ENCODE measurements around the gene SLC35E1. TPM values are rescaled to one million over a fixed set of nuclear protein-coding genes. Genes with fewer than 3 reads are reported as not detected.

SLC35E1 gene
- total and polyA plus RNA-seq, 2 of the 13 experiments (the other 11 are each of a cell fraction or from before 2014, with no cell fraction given): 21.2 to 46.5 TPM

DNA sequence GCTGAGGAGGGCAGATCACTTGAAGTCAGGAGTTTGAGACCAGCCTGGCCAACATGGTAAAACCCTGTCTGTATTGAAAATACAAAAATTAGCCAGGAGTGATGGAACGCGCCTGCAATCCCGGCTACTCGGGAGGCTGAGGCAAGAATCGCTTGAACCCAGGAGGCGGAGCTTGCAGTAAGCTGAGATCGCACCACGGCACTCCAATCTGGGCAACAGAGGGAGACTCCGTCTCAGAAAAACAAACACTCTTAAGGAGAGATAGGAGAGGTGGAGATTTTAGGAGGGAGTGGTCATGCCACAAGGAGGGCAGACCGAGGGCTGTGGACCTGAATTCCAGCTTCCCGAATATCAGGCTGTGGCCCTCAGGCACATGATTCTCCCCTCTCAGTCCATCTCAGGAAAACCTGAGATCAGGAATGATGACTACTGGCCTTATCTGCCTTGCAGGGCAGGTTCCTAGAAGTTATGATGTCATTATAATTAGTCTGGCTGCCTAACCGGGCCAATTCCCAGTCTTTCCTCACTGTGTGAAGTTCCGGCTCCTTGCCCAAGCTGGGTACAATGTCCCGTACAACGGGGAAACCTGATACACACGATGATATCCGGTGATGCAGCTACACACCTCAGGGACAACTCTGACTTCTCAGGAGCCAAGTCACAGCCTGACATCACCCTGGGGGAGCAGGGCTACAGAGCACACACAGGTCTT lies 2.5 kb downstream of the SLC35E1 start (continued):
- TF ChIP-seq, protein P1, sequence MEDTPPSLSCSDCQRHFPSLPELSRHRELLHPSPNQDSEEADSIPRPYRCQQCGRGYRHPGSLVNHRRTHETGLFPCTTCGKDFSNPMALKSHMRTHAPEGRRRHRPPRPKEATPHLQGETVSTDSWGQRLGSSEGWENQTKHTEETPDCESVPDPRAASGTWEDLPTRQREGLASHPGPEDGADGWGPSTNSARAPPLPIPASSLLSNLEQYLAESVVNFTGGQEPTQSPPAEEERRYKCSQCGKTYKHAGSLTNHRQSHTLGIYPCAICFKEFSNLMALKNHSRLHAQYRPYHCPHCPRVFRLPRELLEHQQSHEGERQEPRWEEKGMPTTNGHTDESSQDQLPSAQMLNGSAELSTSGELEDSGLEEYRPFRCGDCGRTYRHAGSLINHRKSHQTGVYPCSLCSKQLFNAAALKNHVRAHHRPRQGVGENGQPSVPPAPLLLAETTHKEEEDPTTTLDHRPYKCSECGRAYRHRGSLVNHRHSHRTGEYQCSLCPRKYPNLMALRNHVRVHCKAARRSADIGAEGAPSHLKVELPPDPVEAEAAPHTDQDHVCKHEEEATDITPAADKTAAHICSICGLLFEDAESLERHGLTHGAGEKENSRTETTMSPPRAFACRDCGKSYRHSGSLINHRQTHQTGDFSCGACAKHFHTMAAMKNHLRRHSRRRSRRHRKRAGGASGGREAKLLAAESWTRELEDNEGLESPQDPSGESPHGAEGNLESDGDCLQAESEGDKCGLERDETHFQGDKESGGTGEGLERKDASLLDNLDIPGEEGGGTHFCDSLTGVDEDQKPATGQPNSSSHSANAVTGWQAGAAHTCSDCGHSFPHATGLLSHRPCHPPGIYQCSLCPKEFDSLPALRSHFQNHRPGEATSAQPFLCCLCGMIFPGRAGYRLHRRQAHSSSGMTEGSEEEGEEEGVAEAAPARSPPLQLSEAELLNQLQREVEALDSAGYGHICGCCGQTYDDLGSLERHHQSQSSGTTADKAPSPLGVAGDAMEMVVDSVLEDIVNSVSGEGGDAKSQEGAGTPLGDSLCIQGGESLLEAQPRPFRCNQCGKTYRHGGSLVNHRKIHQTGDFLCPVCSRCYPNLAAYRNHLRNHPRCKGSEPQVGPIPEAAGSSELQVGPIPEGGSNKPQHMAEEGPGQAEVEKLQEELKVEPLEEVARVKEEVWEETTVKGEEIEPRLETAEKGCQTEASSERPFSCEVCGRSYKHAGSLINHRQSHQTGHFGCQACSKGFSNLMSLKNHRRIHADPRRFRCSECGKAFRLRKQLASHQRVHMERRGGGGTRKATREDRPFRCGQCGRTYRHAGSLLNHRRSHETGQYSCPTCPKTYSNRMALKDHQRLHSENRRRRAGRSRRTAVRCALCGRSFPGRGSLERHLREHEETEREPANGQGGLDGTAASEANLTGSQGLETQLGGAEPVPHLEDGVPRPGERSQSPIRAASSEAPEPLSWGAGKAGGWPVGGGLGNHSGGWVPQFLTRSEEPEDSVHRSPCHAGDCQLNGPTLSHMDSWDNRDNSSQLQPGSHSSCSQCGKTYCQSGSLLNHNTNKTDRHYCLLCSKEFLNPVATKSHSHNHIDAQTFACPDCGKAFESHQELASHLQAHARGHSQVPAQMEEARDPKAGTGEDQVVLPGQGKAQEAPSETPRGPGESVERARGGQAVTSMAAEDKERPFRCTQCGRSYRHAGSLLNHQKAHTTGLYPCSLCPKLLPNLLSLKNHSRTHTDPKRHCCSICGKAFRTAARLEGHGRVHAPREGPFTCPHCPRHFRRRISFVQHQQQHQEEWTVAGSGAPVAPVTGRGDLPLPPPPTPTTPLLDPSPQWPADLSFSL (CRISPR knock-in tag; IDR thresholded peaks at IDR 0.05): no peak

DNA sequence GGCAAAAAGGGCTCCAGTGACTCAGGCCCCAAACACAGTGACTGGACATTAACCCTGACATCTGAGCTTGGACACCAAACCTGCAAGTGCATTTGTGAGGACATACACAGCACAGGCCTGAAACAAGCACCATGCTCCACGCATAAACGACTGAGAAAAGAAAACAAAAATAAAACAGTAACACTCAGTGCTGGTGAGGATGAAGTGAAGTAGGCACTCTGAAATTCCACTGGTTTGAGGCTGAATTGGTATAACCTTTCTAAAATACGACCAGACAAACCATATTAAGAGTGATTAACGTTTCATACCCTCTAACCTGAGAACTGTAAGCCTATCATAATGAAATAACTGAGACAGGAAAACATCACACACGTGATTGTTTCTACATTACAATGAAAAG lies 5.5 kb downstream of the SLC35E1 start:
- Histone ChIP-seq H3K9me3 (ENCODE audit: low read length) (no peaks in the 10 kb centered on the region), H3K27ac (ENCODE audit: extremely low read length, insufficient read depth, low read length) (no peak overlapping the region), H3K27me3 (ENCODE audit: control insufficient read depth in 1 of 2, insufficient read depth in 2 of 2, low read length in 2 of 2) (no peaks in the 10 kb centered on the region), H2AFZ (ENCODE audit: low read length) (no peak overlapping the region), H3K36me3 (replicated peaks in 1 of 2; ENCODE audit: control insufficient read depth in 1 of 2, insufficient read depth in 2 of 2, low read length in 2 of 2) (peaks cover 11 to 55% of the 10 kb centered on the region in 2 experiments), H3K4me3 (replicated peaks in 1 of 3; ENCODE audit: insufficient read depth in 1 of 3, low read depth in 2 of 3, low read length in 3 of 3) (no peak overlapping the region), H3K4me2 (ENCODE audit: low read depth, low read length) (no peak overlapping the region), H4K20me1 (ENCODE audit: insufficient read depth, low read length) (no peaks in the 10 kb centered on the region), H3K79me2 (ENCODE audit: insufficient read depth, low read length) (peaks cover 28% of the 10 kb centered on the region), H3K9ac (ENCODE audit: insufficient read depth, low read depth, low read length) (no peak overlapping the region), H3K4me1 (ENCODE audit: insufficient read depth, low read length) (peaks cover 25% of the 10 kb centered on the region)
- in situ Hi-C loops (cut with HindIII; ENCODE audit: extremely low pct_ligation_motif_present, low pct_unique_long_range_greater_than_20kb) (no loop called here), intact Hi-C loops (cut with micrococcal nuclease; ENCODE audit: unreplicated experiment) (no loop called here)
- ChIA-PET CTCF (ENCODE audit: low intra/inter-chr PET ratio, low total read pairs) (no interaction called here), POLR2A (no interaction called here)
- no peak for ATAC-seq
- 90% methylated on average over 5 of the region's 5 CpGs for WGBS (ENCODE audit: low lambda C conversion rate)
- DNase-seq (ENCODE audit: low spot score): no peak
- BruUV-seq (replicated peaks): no TSS peak
- no peak for TF ChIP-seq ZNF446 (CRISPR knock-in tag; IDR thresholded peaks at IDR 0.05)
- no peak for TF ChIP-seq ATF7 (IDR thresholded peaks at IDR 0.05)
- no peak for TF ChIP-seq ATF7 (CRISPR knock-in tag; IDR thresholded peaks at IDR 0.05)
- FAIRE-seq: no peak

All from HepG2 (cell line).